GM19035 (cell line): ENCODE measurements around the gene INSIG1.

Experiments
- ATAC-seq: cut with Tn5 transposase; IDR thresholded peaks from one replicate; pipeline ENCODE4 v1.9.1; 2021; ENCODE audit not compliant: unreplicated experiment

The INSIG1 gene

GRCh38 chr7:155299535-155300202 lies 2.0 kb downstream of the INSIG1 start:
- no peak for ATAC-seq

GRCh38 chr7:155300641-155301452 lies 3.2 kb downstream of the INSIG1 start:
- ATAC-seq = no peak

GRCh38 chr7:155303039-155303593 lies 5.4 kb downstream of the INSIG1 start:
- no peak for ATAC-seq

- no peak for ATAC-seq
Observed at GRCh38 chr7:155303897-155304296, 6.2 kb downstream of the INSIG1 start.

GRCh38 chr7:155305231-155305904 lies 7.7 kb downstream of the INSIG1 start:
- ATAC-seq = no peak

- ATAC-seq = no peak
Observed at GRCh38 chr7:155306673-155307470, 9.2 kb downstream of the INSIG1 start.

- no peak for ATAC-seq
Observed at GRCh38 chr7:155308330-155309020, 10.8 kb downstream of the INSIG1 start.

GRCh38 chr7:155309021-155309338 lies 11.3 kb downstream of the INSIG1 start:
- ATAC-seq = no peak

- ATAC-seq = no peak
Observed at GRCh38 chr7:155310425-155311114, 12.9 kb downstream of the INSIG1 start.

GRCh38 chr7:155311826-155312537 lies 14.3 kb downstream of the INSIG1 start:
- ATAC-seq = no peak

- no peak for ATAC-seq
Observed at GRCh38 chr7:155312633-155313032, 15.0 kb downstream of the INSIG1 start.

- ATAC-seq = no peak
Observed at GRCh38 chr7:155313096-155313495, 15.4 kb downstream of the INSIG1 start.

- ATAC-seq = no peak
Observed at GRCh38 chr7:155315977-155316376, 18.3 kb downstream of the INSIG1 start.

GRCh38 chr7:155316427-155317113 lies 18.9 kb downstream of the INSIG1 start:
- ATAC-seq = no peak

- no peak for ATAC-seq
Observed at GRCh38 chr7:155317114-155317434, 19.4 kb downstream of the INSIG1 start.

GRCh38 chr7:155318245-155318644 lies 20.6 kb downstream of the INSIG1 start:
- no peak for ATAC-seq

GRCh38 chr7:155322530-155322929 lies 24.9 kb downstream of the INSIG1 start:
- ATAC-seq = no peak

- no peak for ATAC-seq
Observed at GRCh38 chr7:155323001-155323638, 25.4 kb downstream of the INSIG1 start.
